Epithelial cell of prostate (primary cell): ENCODE measurements around the gene KCNAB1.
"Not testable (repeated sequence)": the region's sequence is repeated elsewhere in the genome, so short reads cannot be mapped to it uniquely, and the experiment has no call there.

Experiments used
- DNase-seq: peaks from one replicate; pipeline ENCODE4 v3.0.0-alpha.2; 2011; ENCODE audit warnings: low read depth, low spot score
- H3K27ac ChIP-seq: fragments of 450-650 bp; 2 replicates; pipeline ENCODE4 v1.5.1; 2017; ENCODE audit warnings: mild to moderate bottlenecking

KCNAB1 gene

GRCh38 chr3:156172536-156172935 lies 52.2 kb downstream of the KCNAB1 start:
- H3K27ac ChIP-seq = no peak overlapping the region
- no peak for DNase-seq

- DNase-seq = no peak
Measured at GRCh38 chr3:156174229-156174847, 54.0 kb downstream of the KCNAB1 start.

GRCh38 chr3:156175570-156175969 lies 55.2 kb downstream of the KCNAB1 start:
- no peak overlapping the region for H3K27ac ChIP-seq
- no peak for DNase-seq

More at GRCh38 chr3:156174229-156174847, 54.0 kb downstream of the KCNAB1 start:
- H3K27ac ChIP-seq = no peak overlapping the region

DNA sequence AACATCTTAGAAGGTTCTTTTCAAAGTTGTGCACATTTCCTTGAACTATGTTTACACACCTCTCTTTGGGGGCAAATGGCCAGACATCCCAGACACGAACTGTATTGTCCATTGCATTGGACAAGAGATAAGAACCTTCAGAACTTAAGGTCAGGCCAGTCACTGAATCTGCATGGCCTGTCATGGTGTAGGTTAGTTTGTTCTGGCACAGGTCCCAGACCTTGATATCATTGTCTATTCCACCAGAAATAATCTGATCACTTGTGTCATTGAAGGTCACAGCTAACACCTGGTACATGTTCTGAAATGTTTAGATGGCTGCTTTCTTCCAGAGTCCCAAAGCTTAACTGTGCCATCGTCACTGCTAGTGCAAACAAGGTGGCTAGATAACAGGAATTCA lies 55.7 kb downstream of the KCNAB1 start:
- DNase-seq = no peak
- no peak overlapping the region for H3K27ac ChIP-seq

DNA sequence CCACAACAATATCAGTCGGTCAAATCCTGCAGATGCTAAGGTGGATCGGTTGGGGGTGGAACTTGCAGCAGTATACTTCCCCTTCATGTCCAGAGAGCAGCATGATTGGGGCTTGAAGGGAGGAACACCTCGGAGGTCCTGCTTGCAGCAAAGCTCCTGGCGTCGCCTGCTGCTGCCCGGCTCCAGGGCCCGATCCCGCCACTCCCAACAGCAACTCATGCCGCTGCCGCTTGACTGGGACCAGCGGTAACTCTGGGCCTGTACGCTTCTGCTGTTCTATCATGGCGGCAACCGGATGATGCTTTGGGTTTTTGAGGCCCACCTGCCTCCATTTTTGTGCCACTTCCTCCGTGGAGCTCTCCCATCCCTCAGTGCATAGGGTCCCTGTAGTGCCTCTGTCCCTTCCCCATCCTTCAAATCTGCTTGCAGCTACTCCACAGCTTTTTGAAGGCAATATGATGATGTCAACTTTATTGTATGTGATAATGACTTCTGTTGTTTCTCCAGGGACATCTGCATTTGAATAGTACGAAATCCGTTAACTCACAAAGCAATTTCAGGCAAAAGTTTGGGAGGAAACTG lies 56.3 kb downstream of the KCNAB1 start:
- DNase-seq = no peak
- H3K27ac ChIP-seq = no peak overlapping the region

DNA sequence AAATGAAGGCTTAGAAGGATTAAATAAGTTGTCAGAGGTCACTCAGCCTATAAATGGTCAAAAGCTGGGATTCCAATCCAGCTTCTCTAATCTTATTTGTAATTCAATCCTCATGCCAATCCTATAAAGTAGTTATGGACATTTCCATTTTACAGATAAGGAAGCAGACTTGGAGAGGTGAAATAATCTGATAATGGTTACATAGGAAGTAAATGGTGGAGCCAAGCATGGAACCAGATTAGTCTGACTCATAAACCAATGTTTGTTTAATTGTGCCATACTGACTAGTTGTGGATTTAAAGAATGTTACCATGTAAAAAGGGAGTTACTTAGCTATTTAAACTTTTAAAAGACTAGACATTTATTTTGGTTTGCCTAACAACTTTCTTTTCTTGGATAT lies 59.7 kb downstream of the KCNAB1 start:
- no peak for DNase-seq
- H3K27ac ChIP-seq = peak overlapping the region; percentile 54

DNA sequence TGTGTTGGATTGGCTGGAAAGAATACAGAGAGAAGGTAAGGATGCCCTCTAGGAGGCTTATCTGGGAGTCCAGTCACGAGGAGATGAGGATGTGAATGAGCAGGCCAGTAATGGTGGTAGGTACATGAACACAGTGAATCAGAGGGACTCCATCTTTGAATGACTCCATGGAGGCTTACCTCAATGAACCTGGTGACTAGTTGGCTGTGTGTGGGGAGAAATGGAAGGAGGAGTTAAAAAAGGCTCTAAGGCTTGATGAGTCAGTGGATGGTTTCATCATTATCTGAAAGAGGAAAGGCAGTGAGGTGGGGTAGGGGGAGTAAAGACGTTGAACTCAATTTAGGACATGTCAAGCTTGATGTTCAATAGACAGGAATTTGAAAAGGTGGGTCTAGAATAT lies 61.1 kb downstream of the KCNAB1 start:
- peak; percentile 91 for DNase-seq
- H3K27ac ChIP-seq = peak overlapping the region; percentile 54

DNA sequence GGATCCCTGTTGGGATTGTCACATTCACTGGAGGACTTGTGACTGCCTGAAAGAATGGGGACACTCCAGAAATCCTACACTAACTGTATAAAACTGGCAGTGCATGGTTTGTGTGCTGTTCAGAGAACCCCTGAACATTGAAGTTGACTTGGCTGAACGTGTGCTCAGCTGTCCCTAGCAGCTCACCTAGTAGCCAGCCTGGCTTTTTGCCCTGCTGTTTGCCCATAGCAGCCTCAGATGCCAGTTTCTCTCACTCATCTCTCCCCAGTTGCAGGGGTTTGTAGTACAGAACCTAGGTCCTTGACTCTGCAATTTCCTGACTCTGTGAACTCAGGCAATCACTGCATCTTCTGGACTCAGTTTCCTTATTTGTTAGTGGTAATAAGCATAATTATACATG lies 63.0 kb downstream of the KCNAB1 start:
- H3K27ac ChIP-seq = no peak overlapping the region
- DNase-seq = no peak

- H3K27ac ChIP-seq = no peak overlapping the region
- DNase-seq = no peak
Measured at GRCh38 chr3:156184156-156184555, 63.8 kb downstream of the KCNAB1 start.

GRCh38 chr3:156187146-156187769 lies 66.9 kb downstream of the KCNAB1 start:
- H3K27ac ChIP-seq = peak overlapping the region; percentile 47
- no peak for DNase-seq

DNA sequence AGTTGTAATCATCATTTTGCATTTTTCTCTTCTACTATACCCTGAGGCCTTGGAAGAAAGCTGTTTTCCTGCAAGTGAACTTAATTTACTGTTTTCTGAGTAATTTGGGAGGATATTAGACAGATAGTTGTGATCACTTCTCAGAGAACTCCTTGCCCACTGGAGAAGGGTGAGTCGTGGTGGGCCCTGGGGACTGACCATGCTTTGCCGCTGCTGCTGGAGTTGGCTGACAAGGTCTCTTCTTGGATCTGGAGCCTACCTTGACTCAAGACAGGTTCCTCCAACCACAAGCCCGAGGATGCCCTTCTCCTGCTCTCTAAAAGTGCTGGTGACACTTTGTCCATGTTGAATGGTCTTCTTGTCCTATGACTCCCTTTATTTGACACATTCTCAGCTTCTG lies 68.4 kb downstream of the KCNAB1 start:
- no peak overlapping the region for H3K27ac ChIP-seq
- no peak for DNase-seq

- DNase-seq = no peak
- H3K27ac ChIP-seq = no peak overlapping the region
Measured at GRCh38 chr3:156189927-156190326, 69.5 kb downstream of the KCNAB1 start.

- not testable (repeated sequence) for H3K27ac ChIP-seq, DNase-seq
Measured at GRCh38 chr3:156194945-156195344, 74.6 kb downstream of the KCNAB1 start.

GRCh38 chr3:156197152-156197551 lies 76.8 kb downstream of the KCNAB1 start:
- not testable (repeated sequence) for DNase-seq, H3K27ac ChIP-seq

GRCh38 chr3:156201411-156202405 lies 81.3 kb downstream of the KCNAB1 start:
- no peak overlapping the region for H3K27ac ChIP-seq
- DNase-seq = no peak

DNA sequence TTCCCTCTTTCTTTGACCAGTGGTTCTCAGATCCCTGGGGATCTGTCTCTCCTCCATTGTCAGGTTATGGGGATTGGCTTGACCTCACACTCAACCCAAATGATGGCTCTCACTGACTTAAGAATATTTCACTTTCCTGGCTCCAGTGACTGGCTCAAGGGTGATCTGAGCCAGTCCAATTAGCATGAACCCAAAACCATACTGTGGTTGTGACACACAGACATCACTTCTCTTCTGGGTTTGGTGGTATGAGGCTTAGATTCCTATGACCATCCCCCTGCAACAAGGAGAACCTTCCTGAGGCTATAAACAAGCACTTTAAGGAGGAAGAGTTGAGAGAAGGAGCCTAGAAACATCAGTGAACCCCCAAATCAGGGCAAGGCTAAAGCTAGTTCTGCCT lies 85.8 kb downstream of the KCNAB1 start:
- H3K27ac ChIP-seq = no peak overlapping the region
- DNase-seq = no peak

GRCh38 chr3:156207802-156208685 lies 87.7 kb downstream of the KCNAB1 start:
- no peak for DNase-seq
- no peak overlapping the region for H3K27ac ChIP-seq

GRCh38 chr3:156209631-156210335 lies 89.4 kb downstream of the KCNAB1 start:
- no peak for DNase-seq
- H3K27ac ChIP-seq = no peak overlapping the region

DNA sequence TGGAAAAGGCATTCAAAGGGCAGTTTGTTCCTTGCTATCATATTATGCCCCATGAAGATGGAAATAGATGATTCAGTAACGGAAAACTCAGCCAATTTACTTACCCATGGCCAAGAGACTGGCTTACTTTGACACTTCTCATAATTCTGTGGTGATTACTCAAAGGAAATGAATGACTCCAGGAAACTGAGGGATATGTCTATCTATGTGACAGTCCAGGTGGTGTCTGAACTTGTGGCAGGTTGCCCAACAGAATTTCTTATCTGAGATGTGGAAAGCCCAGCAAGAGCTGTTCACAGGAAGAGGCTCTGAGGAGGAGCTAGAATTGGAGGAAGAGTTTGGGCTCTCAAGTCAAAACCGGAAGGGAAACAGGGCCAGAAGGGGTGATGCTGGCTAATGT lies 91.2 kb downstream of the KCNAB1 start:
- peak overlapping the region; percentile 13 for H3K27ac ChIP-seq
- DNase-seq = peak; percentile 73
